Measurements from ENCODE around the gene PCDHGC3. TPM values are rescaled to one million over a fixed set of nuclear protein-coding genes. Genes with fewer than 3 reads are reported as not detected.

The PCDHGC3 gene
- total and polyA plus RNA-seq, 2 of the 8 experiments (the other 6 are each of a cell fraction or from before 2014, with no cell fraction given) = 4.7 to 18.6 TPM

GRCh38 chr5:141478321-141478945 lies 2.7 kb downstream of the PCDHGC3 start:
- no peak overlapping the region for H2AFZ ChIP-seq (ENCODE audit: low read length)
- peak overlapping the region; percentile 30; a peak in 3 of 4 replicates for H3K4me2 ChIP-seq (ENCODE audit: insufficient read depth in 1 of 2, low read depth in 2 of 2, low read length in 2 of 2)
- H2BK5ac ChIP-seq (ENCODE audit: low read depth, low read length) = no peak overlapping the region
- no peak overlapping the region for H2BK120ac ChIP-seq (replicated peaks; ENCODE audit: low read depth, low read length)
- no peak overlapping the region for H4K5ac ChIP-seq (ENCODE audit: insufficient read length, low read depth, low read length)
- no peak overlapping the region; the same call in 1 of the 2 replicates for H2BK20ac ChIP-seq (ENCODE audit: low read length)
- DNase-seq (ENCODE audit: low read depth in 1 of 2, low spot score in 2 of 2) = peak; percentile 54 to 88
- peak; percentile 39 for FAIRE-seq
- H3K4me1 ChIP-seq (replicated peaks in 1 of 4; ENCODE audit: control insufficient read depth in 3 of 4, insufficient read depth in 4 of 4, low read length in 3 of 4) = peaks cover 3 to 6% (median 4%) of the 10 kb centered on the region in 4 experiments; a peak in 5 of 7 replicates
- no peaks in the 10 kb centered on the region for H3K9me3 ChIP-seq (ENCODE audit: insufficient read depth in 2 of 2, low read depth in 1 of 2, low read length in 1 of 2)
- H3K4me3 ChIP-seq (ENCODE audit: extremely low read depth in 1 of 4, insufficient read depth in 2 of 4, low read depth in 3 of 4, low read length in 4 of 4) = peak overlapping the region in 1 of 4 experiments; percentile 41; a peak in 2 of 8 replicates
- H3K23me2 ChIP-seq (ENCODE audit: low read depth, low read length) = no peaks in the 10 kb centered on the region; the same call in 1 of the 2 replicates
- peaks cover 0 to 15% of the 10 kb centered on the region in 2 experiments for H4K20me1 ChIP-seq (replicated peaks in 1 of 2; ENCODE audit: control insufficient read depth in 1 of 2, insufficient read depth in 2 of 2, low read length in 2 of 2)
- no peak overlapping the region for H4K91ac ChIP-seq (replicated peaks; ENCODE audit: insufficient read length, low read length)
- H4K8ac ChIP-seq (ENCODE audit: extremely low read depth, insufficient read depth, low read length) = no peak overlapping the region
- H3K23ac ChIP-seq (ENCODE audit: insufficient read length) = no peak overlapping the region
- H3K27ac ChIP-seq (ENCODE audit: low read depth, low read length) = no peak overlapping the region
- WGBS, 2 experiments (ENCODE audit: extremely low coverage in 1 of 2, insufficient coverage in 1 of 2, insufficient read length in 1 of 2, insufficient replicate concordance in 2 of 2, low coverage in 1 of 2, low lambda C conversion rate in 2 of 2, missing lambda C conversion rate in 1 of 2) = 17% methylated on average over 20 of the region's 20 CpGs; no CpG with 5 or more reads in 1 of the 2 experiments
- H2BK15ac ChIP-seq (ENCODE audit: low read length) = peak overlapping the region; percentile 77; the same call in 1 of the 2 replicates
- H3K18ac ChIP-seq (ENCODE audit: extremely low read depth, low read length) = no peak overlapping the region
- no peaks in the 10 kb centered on the region for H3K79me1 ChIP-seq (ENCODE audit: low read depth, low read length)
- peaks cover 11 to 24% (median 23%) of the 10 kb centered on the region in 4 experiments for H3K27me3 ChIP-seq (replicated peaks in 1 of 4; ENCODE audit: control insufficient read depth in 3 of 4, extremely low read depth in 1 of 4, insufficient read depth in 3 of 4, low read length in 3 of 4)
- H3K9ac ChIP-seq (replicated peaks in 1 of 4; ENCODE audit: extremely low read depth in 1 of 4, low read depth in 3 of 4, low read length in 3 of 4) = no peak overlapping the region
- ChIA-PET POLR2A (ENCODE audit: partially characterized antibody) (interaction anchor here (0.9 to 1.6 kb wide), 6 partner anchors 12 to 64 kb away, joined by 3 to 5 read pairs (median 3); partner anchors contain the start of gene PCDHGB7), CTCF (ENCODE audit: partially characterized antibody) (interaction anchor here (0.7 to 8.6 kb wide), 56 partner anchors 8 to 343 kb away, joined by 3 to 218 read pairs (median 5); partner anchors contain the start of genes PCDHB10, PCDHB14, PCDHB15 and PCDHB5)
- no peak overlapping the region for H3K4ac ChIP-seq (replicated peaks; ENCODE audit: insufficient read length, low read depth, low read length)
- H3K79me2 ChIP-seq (ENCODE audit: control insufficient read depth in 1 of 2, insufficient read depth in 2 of 2, low read length in 2 of 2) = no peaks in the 10 kb centered on the region
- 0 out of 2 replicates have a peak overlapping the region, but pooled peaks have one; percentile 46 for H2BK12ac ChIP-seq (ENCODE audit: low read depth, low read length)
- no peak overlapping the region for H2AK5ac ChIP-seq (ENCODE audit: low read depth, low read length)
- no peak overlapping the region for H3K14ac ChIP-seq (ENCODE audit: insufficient read length)
- no peaks in the 10 kb centered on the region for H3K36me3 ChIP-seq (ENCODE audit: control insufficient read depth in 2 of 4, insufficient read depth in 4 of 4, low read length in 3 of 4)
- no peak overlapping the region for H3K56ac ChIP-seq (replicated peaks; ENCODE audit: insufficient read length, low read depth, low read length)
- TF ChIP-seq TEAD4 (IDR thresholded peaks at IDR 0.05; ENCODE audit: low read depth, low read length) = no peak
- no peak for TF ChIP-seq TBP (IDR thresholded peaks at IDR 0.05; ENCODE audit: low read depth, low read length)
- no peak for TF ChIP-seq ATF3 (IDR thresholded peaks at IDR 0.05; ENCODE audit: insufficient read depth, low read depth, low read length)
- peak; percentile 58; the same call in 1 of the 2 replicates for TF ChIP-seq CREB1 (IDR thresholded peaks at IDR 0.05)
- TF ChIP-seq SIRT6 (IDR thresholded peaks at IDR 0.05; ENCODE audit: low read length) = no peak
- 0 out of 2 replicates have a peak, but pooled peaks have one; percentile 40 for TF ChIP-seq GABPA (IDR thresholded peaks at IDR 0.05; ENCODE audit: borderline replicate concordance, insufficient read depth, low read length)
- TF ChIP-seq CTCF (IDR thresholded peaks at IDR 0.05; ENCODE audit: control extremely low read depth in 1 of 3, insufficient read depth in 1 of 3, low read depth in 1 of 3, low read length in 3 of 3) = peak; percentile 82 to 99 (median 93)
- TF ChIP-seq RAD21 (IDR thresholded peaks at IDR 0.05 in 1 of 2, conservative IDR thresholded peaks at IDR 0.05 in 1 of 2; ENCODE audit: low read depth in 2 of 2, low read length in 2 of 2) = peak; percentile 67 to 78
